GM23338 (cell line): Measurements from ENCODE around the gene KDM4B. TPM values are rescaled to one million over a fixed set of nuclear protein-coding genes. Genes with fewer than 3 reads are reported as not detected.

Source experiments
- CREB1 ChIP-seq: fragments of 250-450 bp; sonication (Bioruptor Pico); IDR thresholded peaks from 2 replicates; pipeline ENCODE4 v1.5.0; 2020; ENCODE audit warnings: low read depth, mild to moderate bottlenecking, moderate library complexity
- CTCF ChIP-seq, 2 experiments: fragments of 200-600 bp in 1 of 2; sonication (generic) in 1 of 2; conservative IDR thresholded peaks; 2 replicates each; pipeline versions ENCODE4 v1.5.1 to v1.6.1; 2016 to 2017; ENCODE audit warnings: antibody characterized with exemption in 2 of 2, low read depth in 2 of 2, mild to moderate bottlenecking in 2 of 2, moderate library complexity in 1 of 2
- EZH2 ChIP-seq: fragments of 200-600 bp; sonication (generic); IDR thresholded peaks from one replicate; pipeline ENCODE4 v1.8.0; 2017; ENCODE audit warnings: antibody characterized with exemption, mild to moderate bottlenecking, low read depth; ENCODE audit not compliant: unreplicated experiment
- EZH2phosphoT487 ChIP-seq: fragments of 200-600 bp; sonication (generic); IDR thresholded peaks from one replicate; pipeline ENCODE4 v1.8.1; 2018; ENCODE audit warnings: antibody characterized with exemption; ENCODE audit not compliant: unreplicated experiment
- JUNB ChIP-seq: IDR thresholded peaks from one replicate; pipeline ENCODE4 v1.6.1; 2016; ENCODE audit warnings: antibody characterized with exemption; ENCODE audit not compliant: unreplicated experiment
- NANOG ChIP-seq: IDR thresholded peaks from 2 replicates; pipeline ENCODE4 v1.6.1; 2016; ENCODE audit warnings: antibody characterized with exemption, borderline replicate concordance
- POLR2AphosphoS5 ChIP-seq: IDR thresholded peaks from 2 replicates; pipeline ENCODE4 v1.6.1; 2016; ENCODE audit warnings: antibody characterized with exemption, low read depth
- STAT1 ChIP-seq: IDR thresholded peaks from one replicate; pipeline ENCODE4 v1.6.1; 2016; ENCODE audit warnings: antibody characterized with exemption; ENCODE audit not compliant: unreplicated experiment
- ZNF462 ChIP-seq: fragments of 250-450 bp; sonication (Bioruptor Pico); IDR thresholded peaks from 2 replicates; pipeline ENCODE4 v1.5.0; 2020; ENCODE audit warnings: mild to moderate bottlenecking, moderate library complexity
- polyA plus RNA-seq: library from polyadenylated mRNA; unstranded; fragments of >200 nt; fragmentation: Nextera tagmentation; extraction: Ambion mirVana; gene quantifications from 2 replicates; pipeline ENCODE4 v1.2.1, GENCODE V29; 2016
- total RNA-seq: library from RNA; depleted of rRNA; stranded (reverse); fragments of >200 nt; shearing (Covaris generic); gene quantifications from 2 replicates; pipeline ENCODE4 v1.2.3, GENCODE V29; 2014

Gene KDM4B
- total and polyA plus RNA-seq, 2 experiments from 2014 or later: 9.1 to 27.6 TPM

GRCh38 chr19:5149508-5149907 is 180.6 kb downstream of the KDM4B start (continued):
- TF ChIP-seq ZNF462 (no peak), CREB1 (CRISPR knock-in tag) (no peak), EZH2phosphoT487 (no peak), EZH2 (no peak), CTCF (conservative IDR thresholded peaks at IDR 0.05; ENCODE audit: low read depth in 2 of 2) (no peak), NANOG (no peak), POLR2AphosphoS5 (no peak), STAT1 (no peak), JUNB (no peak)
